GM12865 (cell line): ENCODE measurements around the gene PTCH1.

Experiments
- DNase-seq: peaks from one replicate; pipeline ENCODE4 v3.0.0; 2010; ENCODE audit warnings: low read depth
- H3K4me3 ChIP-seq: 2 replicates; pipeline ENCODE4 v1.5.1; 2011; ENCODE audit warnings: mild to moderate bottlenecking, low read depth, low read length, control low read depth
- CTCF ChIP-seq: IDR thresholded peaks from 2 replicates; pipeline ENCODE4 v1.5.1; 2011; ENCODE audit warnings: low read length, control low read depth, low read depth, inconsistent platforms; ENCODE audit not compliant: insufficient read depth; ENCODE audit errors: missing control alignments

Gene PTCH1

GRCh38 chr9:95516734-95517558 lies at the start of gene PTCH1:
Gene PTCH1, minus strand, starts transcription at chr9:95516971.
- no peak for DNase-seq
- peak within 1 kb of the TSS; percentile 19 for H3K4me3 ChIP-seq
- no peak for TF ChIP-seq CTCF

GRCh38 chr9:95565982-95566381 lies 49.2 kb upstream of the PTCH1 start:
- no peak overlapping the region for H3K4me3 ChIP-seq
- DNase-seq = no peak
- TF ChIP-seq CTCF = no peak

GRCh38 chr9:95561913-95562312 lies 45.1 kb upstream of the PTCH1 start:
- TF ChIP-seq CTCF = no peak
- no peak overlapping the region for H3K4me3 ChIP-seq
- no peak for DNase-seq

- DNase-seq = no peak
- no peak overlapping the region for H3K4me3 ChIP-seq
- TF ChIP-seq CTCF = no peak
These were observed 40.4 kb upstream of the PTCH1 start for GRCh38 chr9:95557142-95557541.

- no peak for TF ChIP-seq CTCF
- no peak for DNase-seq
These were observed 39.8 kb upstream of the PTCH1 start for GRCh38 chr9:95556521-95556920.

GRCh38 chr9:95552814-95553546 lies 36.2 kb upstream of the PTCH1 start:
- H3K4me3 ChIP-seq = no peak overlapping the region
- TF ChIP-seq CTCF = no peak
- DNase-seq = no peak

More at GRCh38 chr9:95556521-95556920, 39.8 kb upstream of the PTCH1 start:
- H3K4me3 ChIP-seq = no peak overlapping the region
